Dermis microvascular lymphatic vessel endothelial cell (primary cell): ENCODE measurements around the gene ABCA2. TPM values are rescaled to one million over a fixed set of nuclear protein-coding genes. Genes with fewer than 3 reads are reported as not detected.

ENCODE experiments used
- DNase-seq, 2 donors: peaks; one replicate each; pipeline versions ENCODE4 v3.0.0 to v3.0.0-alpha.2; 2010; ENCODE audit warnings: low read depth in 2 of 2
- total RNA-seq: library from RNA; depleted of rRNA; stranded (reverse); fragments of >200 nt; gene quantifications from 2 replicates; pipeline ENCODE4 v1.2.1, GENCODE V29; 2014

The ABCA2 gene
- total RNA-seq, 1 donor from 2014 or later, result 4.5 TPM

DNA sequence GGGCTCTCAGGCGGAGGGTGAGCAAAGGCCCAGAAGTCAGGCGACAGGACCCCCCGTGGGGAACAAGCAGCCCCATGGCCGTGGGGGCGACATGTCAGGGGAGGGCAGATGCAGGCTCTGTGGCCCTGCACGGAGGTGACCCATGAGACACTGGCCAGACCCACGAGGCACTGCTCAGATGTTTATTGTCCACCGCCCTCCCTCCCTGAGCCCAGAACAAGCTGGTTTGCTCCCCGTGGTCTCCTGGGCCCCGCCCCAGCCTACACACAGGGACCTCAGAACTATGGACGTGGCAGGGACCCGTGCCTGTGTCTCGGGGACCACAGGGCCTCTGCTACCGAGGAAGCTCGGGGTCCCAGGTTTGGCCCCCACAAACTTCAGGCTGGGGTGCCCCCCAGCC is 2.0 kb upstream of the ABCA2 start:
- DNase-seq, result no peak

- DNase-seq, result peak; percentile 23 to 56
These were observed 1.3 kb upstream of the ABCA2 start for GRCh38 chr9:137029058-137029936.

GRCh38 chr9:137028263-137029057 is 423 bp upstream of the ABCA2 start:
- DNase-seq, result peak in 1 of 2 donors; percentile 60

DNA sequence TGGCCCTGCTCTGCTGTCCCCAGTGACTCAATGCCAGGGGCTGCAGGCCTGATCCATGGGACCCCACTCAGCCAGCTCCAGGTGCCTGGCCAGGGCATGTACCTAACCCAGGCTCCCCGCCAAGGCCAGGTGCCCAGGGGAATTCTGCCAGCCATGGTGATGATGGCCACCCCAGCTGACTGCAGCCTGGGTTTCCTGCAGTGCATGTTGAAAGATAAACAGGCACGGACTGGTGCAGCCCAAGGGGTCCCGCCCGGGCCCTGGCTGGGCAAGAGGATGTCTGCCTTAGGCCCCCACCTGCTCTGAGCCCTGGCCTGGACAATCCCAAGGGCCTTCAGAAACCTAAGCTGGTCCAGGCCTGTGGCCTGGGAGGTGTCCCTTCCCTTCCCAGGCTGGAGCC is 1.2 kb downstream of the ABCA2 start:
- DNase-seq, result no peak

GRCh38 chr9:137026384-137026783 is 1.7 kb downstream of the ABCA2 start:
- DNase-seq, result no peak

DNA sequence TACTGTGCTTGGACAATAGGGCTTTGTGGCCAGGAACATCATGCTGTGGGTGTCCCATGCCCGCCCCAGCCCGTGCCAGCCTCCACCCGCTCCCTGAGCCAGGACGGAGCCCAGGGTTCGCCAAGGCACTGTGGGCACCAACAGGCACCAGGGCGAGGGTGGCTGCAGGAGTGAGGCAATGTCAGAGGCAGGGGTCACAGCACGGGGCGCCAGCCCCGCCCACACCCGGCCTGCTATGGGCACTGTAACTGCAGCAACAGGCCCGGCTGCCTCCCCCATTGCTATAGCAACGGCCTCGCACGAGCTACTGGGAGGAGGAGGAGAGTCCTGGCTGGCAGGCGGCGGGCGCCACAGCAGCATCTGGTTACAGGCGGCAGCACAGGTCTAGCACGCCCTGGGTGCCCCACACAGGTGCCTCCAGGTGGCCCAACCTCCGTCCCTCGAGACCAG is 2.5 kb downstream of the ABCA2 start:
- no peak for DNase-seq

- no peak for DNase-seq
These were observed 4.5 kb downstream of the ABCA2 start for GRCh38 chr9:137023583-137023991.

DNA sequence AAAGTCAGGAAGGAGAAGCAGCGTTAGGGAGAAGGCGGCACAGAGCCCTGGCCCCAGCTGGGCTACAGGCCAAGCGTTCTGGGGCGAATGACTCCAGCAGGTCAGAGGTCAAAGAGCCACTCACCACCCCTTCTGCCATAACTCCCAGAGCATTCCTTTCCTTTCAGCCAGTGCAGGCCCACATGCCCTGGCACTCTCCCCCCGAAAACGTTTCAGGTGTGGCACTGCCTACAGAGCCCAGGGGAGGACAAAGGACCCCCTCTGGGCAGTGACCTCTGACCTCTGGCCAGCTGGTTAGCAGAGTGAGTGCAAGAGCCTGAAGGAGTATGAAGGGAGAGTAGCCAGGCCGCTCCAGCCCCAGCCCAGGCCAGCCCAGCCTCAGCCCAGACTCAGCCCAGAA is 4.9 kb downstream of the ABCA2 start:
- no peak for DNase-seq

DNA sequence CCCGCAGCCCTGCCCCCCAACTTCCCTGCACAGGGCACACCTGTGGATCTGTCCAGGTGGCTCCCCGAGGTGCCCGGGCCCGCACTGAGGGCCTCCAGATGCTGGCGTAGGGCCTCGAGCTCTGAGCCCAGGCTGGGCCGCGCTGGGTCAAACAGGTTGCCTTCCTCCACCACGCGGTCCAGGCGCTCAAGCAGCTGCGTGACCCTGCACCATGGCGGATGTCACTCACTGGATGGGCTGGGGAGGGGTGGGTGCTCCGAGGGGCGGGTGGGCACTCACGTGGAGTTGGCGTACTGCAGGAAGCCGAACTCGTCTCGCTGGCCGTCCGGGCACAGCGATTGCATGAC is 5.4 kb downstream of the ABCA2 start:
- DNase-seq, result no peak

DNA sequence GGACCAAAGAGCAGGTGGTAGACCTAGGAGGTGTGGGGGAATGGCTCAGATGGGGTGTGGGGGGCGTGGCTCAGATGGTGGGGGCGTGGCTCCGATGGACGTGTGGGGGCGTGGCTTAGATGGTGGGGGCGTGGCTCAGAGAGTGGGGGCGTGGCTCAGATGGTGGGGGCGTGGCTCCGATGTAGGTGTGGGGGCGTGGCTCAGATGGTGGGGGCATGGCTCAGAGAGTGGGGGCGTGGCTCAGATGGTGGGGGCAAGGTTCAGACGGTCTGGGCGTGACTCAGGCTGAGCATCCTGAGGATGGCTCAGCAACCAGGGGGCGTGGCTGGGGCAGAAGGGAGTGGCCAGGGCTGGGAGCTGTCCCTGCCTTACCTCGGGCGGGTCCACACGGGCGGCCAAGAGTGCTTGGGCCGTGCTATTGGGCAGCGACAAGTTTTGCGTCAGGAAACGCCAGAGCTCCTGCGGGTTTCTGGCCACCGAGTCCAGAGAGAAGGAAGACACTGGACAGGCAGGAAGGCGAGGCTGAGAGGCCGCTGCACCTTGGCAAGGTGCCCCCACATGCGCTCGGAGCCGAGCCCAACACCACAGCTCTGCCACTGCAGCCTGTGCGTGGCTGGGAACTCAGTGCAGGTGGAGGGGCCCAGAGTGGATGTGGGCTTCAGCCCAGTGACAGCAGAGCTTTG is 5.9 kb downstream of the ABCA2 start:
- DNase-seq, result peak; percentile 68 to 89

- no peak for DNase-seq
These were observed 6.5 kb downstream of the ABCA2 start for GRCh38 chr9:137021568-137021978.

- DNase-seq, result no peak
These were observed 7.1 kb downstream of the ABCA2 start for GRCh38 chr9:137020771-137021567.

DNA sequence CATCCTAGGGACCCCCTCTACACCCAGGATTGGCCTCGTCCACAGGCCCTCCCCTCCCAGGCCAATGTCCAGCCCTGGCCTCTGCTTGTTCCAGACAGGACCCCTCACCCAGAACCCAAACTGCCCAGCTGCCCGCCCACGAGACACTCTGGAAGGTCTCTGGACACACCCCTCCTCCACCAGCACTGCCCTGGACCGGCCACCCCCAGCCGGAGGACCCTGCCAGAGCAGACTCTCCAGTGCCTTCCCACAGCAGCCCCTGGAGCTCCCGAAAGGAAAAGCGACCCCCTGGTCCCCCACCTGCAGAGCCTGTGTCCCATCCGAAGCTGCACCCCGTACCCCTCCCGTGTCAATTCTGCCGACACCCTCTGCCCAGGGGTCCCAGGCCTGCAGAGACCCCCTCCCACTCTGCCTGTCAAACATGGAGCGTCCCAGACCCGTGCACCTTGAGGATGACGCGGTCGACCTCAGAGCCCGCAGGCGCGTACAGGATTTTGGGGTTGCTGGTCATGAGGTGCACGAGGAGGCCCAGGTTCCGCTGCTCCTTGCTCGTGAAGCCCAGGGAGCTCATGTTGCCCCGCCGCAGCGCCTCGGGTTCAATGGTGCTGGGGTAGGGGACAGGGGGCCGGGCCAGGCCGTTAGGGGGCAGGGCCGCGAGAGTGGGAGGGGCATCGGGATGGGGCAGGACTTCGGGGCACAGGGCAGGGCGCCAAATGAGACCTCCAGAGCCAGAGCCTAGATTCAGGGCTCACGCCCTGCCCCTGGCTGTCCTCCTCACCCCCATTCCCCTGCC is 8.0 kb downstream of the ABCA2 start:
- DNase-seq, result no peak

DNA sequence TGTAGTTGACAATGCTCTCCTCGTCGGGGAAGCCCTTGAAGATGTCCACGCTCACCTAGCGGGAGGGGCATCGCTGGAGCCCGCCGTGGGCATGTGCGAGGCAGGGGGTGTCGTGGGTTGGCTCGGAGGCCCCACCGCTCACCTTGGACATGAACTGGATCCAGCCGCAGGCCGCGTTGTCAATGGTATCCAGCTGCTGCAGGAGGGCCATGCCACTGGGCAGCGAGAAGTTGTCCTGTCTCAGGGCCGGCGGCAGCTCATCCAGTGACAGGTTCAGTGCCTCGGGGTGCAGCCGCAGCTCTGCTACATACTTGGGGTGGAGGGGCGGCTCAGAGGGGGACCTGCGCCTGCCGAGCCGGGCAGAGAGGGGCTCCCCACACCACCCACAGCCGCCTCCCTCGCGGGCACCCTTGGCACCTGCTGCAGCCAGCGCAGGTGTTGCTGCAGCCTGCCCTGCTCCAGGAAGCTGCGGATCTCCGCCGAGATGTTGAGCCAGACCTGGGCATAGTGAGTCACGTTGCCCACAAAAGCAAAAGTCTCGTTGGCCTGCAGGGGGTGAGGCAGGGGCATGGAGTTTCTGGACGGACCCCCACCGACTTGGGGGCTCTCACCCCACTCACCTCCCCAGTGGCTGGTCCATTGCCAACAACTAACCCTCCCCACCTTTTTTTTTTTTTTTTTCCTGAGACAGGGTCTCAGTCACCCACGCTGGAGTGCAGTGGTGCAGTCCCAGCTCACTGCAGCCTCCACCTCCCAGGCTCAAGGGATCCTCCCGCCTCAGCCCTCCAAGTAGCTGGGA is 9.1 kb downstream of the ABCA2 start:
- DNase-seq, result no peak

DNA sequence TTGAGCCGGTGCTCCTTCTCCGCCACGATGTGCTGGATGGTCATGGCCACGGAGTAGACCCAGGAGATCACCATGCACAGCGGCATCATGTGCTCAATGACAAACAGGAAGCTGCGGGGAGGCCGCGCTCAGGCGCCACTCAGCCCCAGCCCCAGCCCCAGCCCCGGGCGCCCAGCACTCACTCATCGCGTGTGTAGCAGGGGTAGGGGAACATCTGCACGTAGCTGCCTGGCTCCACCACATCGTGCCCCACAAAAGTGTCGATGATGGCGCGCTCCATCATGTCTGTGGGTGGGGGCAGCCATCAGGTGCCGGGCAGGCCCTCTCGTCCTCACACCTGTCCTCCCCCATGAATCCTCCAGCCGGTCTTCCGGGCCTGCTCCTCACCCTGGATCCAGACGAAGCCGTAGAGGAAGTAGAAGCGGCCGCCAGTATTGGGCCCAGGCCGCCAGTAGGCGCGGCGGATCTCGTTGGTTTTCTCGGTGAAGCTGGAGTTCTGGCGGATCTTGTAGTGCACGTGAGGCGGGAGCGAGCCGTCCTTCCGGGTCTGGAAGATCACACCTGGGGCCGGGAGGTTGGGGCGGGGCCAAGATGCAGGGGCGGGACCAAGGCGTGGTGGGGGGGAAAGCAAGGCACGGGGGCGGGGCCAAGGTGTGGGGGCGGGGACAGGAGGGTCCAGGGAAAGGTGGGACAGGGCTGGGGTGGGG is 10.1 kb downstream of the ABCA2 start:
- DNase-seq, result no peak

DNA sequence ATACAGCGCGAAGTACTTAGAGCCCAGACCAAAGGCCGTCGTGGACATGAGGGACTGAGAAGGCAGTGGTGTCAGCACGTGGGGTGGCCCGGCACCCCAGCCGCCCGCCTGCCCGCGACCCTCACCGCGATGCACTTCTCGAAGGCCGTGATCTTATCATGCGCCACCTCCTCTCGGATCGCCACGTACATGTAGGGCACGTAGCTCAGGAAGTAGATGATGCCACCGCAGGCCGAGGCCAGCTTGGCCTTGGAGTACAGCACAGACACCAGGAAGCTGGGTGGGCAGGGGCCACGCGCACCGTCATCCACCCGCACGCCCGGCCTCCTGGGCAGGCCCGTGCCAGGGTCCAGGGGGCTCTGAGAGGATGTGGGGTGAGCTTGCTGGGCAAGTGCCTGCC is 11.0 kb downstream of the ABCA2 start:
- no peak for DNase-seq

DNA sequence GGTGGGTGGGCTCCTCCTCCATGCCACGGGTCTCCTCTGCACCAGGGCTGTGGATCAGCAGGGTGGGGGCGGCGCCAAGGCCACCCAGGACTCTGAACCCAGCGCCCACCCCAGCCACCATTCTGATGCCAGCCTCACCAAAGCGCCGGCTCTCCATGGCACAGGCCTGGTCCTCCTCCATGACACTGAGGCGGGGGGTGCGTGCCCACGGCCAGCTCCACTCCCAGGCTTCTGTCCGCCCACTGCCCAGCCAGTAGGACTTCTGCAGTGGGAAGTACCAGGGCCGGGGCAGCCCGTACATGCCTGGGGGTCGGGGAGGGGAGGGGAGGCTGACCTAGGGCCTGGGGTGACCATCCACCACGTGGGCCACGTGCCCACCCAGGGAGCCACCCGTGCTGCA is 11.6 kb downstream of the ABCA2 start:
- no peak for DNase-seq

GRCh38 chr9:137015976-137016375 is 12.1 kb downstream of the ABCA2 start:
- DNase-seq, result no peak

DNA sequence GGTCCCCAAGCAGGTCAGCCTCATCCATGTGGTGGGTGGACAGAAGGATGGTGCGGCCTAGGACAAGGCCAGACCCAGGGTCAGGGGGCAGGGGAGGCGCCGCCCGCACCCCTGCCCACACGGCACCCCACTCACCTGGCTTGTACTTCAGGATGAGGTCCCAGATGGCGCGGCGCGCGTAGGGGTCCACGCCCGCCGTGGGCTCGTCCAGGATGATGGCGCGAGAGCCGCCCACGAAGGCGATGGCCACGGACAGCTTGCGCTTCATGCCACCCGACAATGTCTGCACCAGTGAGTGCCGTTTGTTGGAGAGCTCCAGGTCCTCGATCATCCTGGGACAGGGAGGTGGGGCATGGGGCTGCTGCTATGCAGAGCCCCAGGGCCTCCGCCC is 12.5 kb downstream of the ABCA2 start:
- no peak for DNase-seq
